Mucosa of descending colon (tissue), 3 donors: ENCODE measurements around the gene OR2Z1. TPM values are rescaled to one million over a fixed set of nuclear protein-coding genes. Genes with fewer than 3 reads are reported as not detected.

Source experiments
- ATAC-seq: fragments of 200-7000 bp; cut with Tn5 transposase; one replicate; pipeline ENCODE4 v1.9.1; 2020; ENCODE audit warnings: mild to moderate bottlenecking, moderate library complexity
- DNase-seq, 3 donors: peaks; one replicate each; pipeline ENCODE4 v3.0.0-alpha.2; 2020
- H3K36me3 ChIP-seq: fragments of 200-600 bp; one replicate; pipeline ENCODE4 v1.8.0; 2021; ENCODE audit warnings: low read depth, mild to moderate bottlenecking
- H3K4me1 ChIP-seq: fragments of 200-600 bp; one replicate; pipeline ENCODE4 v1.8.0; 2021; ENCODE audit warnings: low read depth, mild to moderate bottlenecking
- H3K4me3 ChIP-seq: fragments of 200-600 bp; one replicate; pipeline ENCODE4 v1.8.0; 2021; ENCODE audit warnings: mild to moderate bottlenecking
- H3K9me3 ChIP-seq: fragments of 200-600 bp; one replicate; pipeline ENCODE4 v1.8.0; 2021; ENCODE audit warnings: mild to moderate bottlenecking
- CTCF ChIP-seq: fragments of 200-600 bp; IDR thresholded peaks from one replicate; pipeline ENCODE4 v1.8.0; 2022; ENCODE audit warnings: antibody characterized with exemption, mild to moderate bottlenecking
- intact Hi-C, 2 donors: fragments of 100-400 bp; cut with DNase I in 1 of 2; cut with micrococcal nuclease in 1 of 2; formaldehyde crosslinking; loops; one replicate each; pipeline versions ENCODE4 v1.11.0 to v1.11.1; 2022; cut with DNase I, micrococcal nuclease
- total RNA-seq, 3 donors: library from RNA; stranded (reverse); fragmentation: NEBNext Ultra II Directional in 2 of 3; extraction: Animal tissue kit (Norgen Biotek cat#: 25700) in 2 of 3; gene quantifications; one replicate each; pipeline versions ENCODE4 v1.2.1 to v1.2.4, GENCODE V29; 2021 to 2023
- donor health status: DM: no; HTN: no; CAD: no; lungs with moderate emphysema.
- donor health status: DM: no; HTN: no; CAD: no.
- donor health status: DM: no; HTN: yes; CAD: no.

OR2Z1 gene
- total RNA-seq, 3 donors from 2014 or later, result not detected

- no peak overlapping the region for H3K4me3 ChIP-seq
- H3K4me1 ChIP-seq, result no peaks in the 10 kb centered on the region
- no peaks in the 10 kb centered on the region for H3K9me3 ChIP-seq
- H3K36me3 ChIP-seq, result no peaks in the 10 kb centered on the region
- ATAC-seq, result no peak
- no peak for TF ChIP-seq CTCF
- intact Hi-C loops, result no loop called here
- DNase-seq, result no peak
Measured at GRCh38 chr19:8688930-8689329, 32.5 kb upstream of the OR2Z1 start.

DNA sequence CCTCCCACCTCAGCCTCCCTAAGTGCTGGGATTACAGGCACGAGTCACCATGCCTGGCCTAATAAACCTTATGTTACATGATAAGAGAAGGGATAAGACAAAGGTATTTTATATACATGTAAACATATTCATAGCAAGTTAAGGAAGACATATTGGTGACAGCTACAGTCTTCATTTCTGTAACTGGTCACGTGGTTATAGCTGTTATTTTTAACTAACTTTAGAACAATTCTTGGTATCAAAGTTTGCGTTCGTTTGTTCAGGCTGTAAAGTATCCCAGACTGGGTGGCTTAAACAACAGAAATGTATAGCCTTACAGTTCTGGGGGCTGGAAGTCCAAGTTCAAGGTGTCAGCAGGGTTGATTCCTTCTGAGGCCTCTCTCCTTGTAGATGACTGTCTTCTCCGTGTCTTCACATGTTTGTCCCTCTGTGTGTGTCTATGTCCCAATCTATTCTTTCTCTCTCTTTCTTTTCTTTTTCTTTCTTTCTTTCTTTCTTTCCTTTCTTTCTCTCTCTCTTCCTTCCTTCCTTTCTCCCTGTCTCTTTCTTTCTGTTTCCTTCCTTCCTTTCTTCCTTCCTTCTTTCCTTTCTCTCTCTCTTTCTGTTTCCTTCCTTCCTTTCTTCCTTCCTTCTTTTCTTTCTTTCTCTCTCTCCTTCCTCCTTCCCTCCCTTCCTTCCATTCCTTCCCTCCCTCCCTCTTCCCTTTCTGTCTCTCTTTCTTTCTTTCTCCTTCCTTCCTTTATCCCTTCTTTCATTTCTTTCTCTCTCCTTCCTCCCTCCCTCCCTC is 30.5 kb upstream of the OR2Z1 start:
- intact Hi-C loops, result no loop called here
- ATAC-seq (no peak), DNase-seq (no peak)
- no peaks in the 10 kb centered on the region for H3K9me3 ChIP-seq
- no peak for TF ChIP-seq CTCF
- H3K4me1 ChIP-seq, result no peaks in the 10 kb centered on the region
- H3K4me3 ChIP-seq, result no peak overlapping the region
- no peaks in the 10 kb centered on the region for H3K36me3 ChIP-seq

DNA sequence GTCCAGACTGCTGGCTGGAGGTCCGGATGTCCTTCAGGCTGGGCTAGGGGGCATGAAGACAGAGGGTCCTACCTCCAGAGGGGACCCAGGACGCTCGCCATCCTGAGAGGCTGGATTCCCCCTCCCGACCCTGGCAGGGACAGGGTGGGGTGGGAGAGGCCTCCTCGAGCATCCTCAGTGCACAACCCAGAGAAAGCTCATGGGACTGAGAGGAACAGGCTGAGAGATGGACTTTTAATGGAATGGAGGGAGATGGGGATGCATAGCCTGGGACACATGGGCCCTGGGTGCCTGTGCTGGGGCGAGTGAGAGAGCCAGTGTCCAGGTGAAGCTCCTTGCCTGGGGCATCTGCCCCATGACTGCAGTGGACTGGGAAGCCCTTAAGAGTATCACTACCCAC is 25.9 kb upstream of the OR2Z1 start:
- no peak for ATAC-seq
- Histone ChIP-seq H3K4me1 (no peaks in the 10 kb centered on the region), H3K36me3 (no peaks in the 10 kb centered on the region), H3K4me3 (no peak overlapping the region), H3K9me3 (no peaks in the 10 kb centered on the region)
- no peak for DNase-seq
- intact Hi-C loops, result no loop called here
- TF ChIP-seq CTCF, result no peak

DNA sequence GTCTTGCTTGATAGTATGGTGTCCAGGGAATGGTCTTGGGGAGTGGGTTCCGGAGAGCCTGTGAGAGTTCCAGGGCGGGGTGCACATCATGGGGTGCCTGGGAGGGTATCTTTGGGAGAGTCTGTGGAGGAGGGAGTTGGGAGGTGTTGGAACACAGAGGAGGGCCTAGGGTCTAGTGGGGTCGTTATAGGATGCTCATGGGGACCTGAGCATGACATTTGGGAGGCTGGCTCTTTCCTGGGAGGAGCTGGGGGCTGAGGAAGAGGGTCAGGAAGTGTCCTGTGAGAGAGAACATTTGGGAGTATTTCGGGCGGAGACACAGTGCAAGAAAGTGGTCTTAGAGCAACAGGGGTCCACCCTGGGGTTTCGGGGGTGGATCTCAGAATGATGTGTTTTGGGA is 25.5 kb upstream of the OR2Z1 start:
- intact Hi-C loops, result no loop called here
- Histone ChIP-seq H3K4me1 (no peaks in the 10 kb centered on the region), H3K36me3 (no peaks in the 10 kb centered on the region), H3K9me3 (no peaks in the 10 kb centered on the region), H3K4me3 (no peak overlapping the region)
- no peak for ATAC-seq
- DNase-seq, result no peak
- no peak for TF ChIP-seq CTCF

- Histone ChIP-seq H3K4me1 (no peaks in the 10 kb centered on the region), H3K9me3 (no peaks in the 10 kb centered on the region), H3K4me3 (no peak overlapping the region), H3K36me3 (no peaks in the 10 kb centered on the region)
- TF ChIP-seq CTCF, result no peak
- ATAC-seq (no peak), DNase-seq (no peak)
- intact Hi-C loops, result no loop called here
Measured at GRCh38 chr19:8696993-8697392, 24.4 kb upstream of the OR2Z1 start.
